ENCODE measurements around the gene MAPRE3.
"Not testable (repeated sequence)": the region's sequence is repeated elsewhere in the genome, so short reads cannot be mapped to it uniquely, and the experiment has no call there.

The MAPRE3 gene

DNA sequence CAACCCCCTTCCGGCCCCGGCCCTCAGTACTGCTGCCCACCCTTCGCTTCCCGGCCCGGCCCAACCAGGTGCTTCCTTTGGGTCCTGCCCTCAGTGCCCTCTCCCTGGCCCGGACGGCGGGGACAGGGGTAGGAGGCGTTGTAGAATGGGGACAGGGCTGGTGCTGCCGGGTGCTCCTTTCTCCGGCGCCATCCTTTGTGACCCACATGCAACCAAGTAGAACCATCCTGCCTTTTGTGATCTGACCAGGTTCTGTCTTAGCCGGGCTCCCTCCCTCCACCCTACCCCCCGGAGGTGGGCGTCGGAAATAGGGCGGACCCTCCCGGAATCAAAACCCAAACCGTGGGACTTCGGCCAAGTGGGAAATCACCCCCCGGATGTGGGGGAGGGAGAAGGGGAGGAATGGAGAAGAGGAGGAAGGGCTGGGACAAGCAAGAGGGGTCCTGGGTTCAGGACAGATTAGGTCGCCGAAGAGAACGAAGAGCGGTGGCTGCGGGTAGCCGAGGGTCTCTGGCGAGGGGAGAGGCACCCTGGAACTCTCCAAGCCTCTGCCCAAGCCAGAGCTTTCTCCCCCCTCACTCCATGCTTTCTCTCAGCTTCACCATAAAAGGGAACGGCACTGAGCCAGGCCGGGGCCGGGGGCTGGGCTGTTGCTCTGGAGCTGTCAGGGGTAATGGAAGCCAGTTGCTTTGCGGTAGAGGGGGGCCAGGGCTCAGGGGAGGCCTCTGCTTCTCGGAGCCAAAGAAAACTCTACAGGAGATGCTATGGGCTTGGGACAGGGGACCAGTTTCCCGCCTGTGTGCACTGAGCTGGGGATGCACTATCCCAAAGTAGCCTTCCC lies 101.8 kb downstream of the MAPRE3 start:
- FAIRE-seq: no peak

DNA sequence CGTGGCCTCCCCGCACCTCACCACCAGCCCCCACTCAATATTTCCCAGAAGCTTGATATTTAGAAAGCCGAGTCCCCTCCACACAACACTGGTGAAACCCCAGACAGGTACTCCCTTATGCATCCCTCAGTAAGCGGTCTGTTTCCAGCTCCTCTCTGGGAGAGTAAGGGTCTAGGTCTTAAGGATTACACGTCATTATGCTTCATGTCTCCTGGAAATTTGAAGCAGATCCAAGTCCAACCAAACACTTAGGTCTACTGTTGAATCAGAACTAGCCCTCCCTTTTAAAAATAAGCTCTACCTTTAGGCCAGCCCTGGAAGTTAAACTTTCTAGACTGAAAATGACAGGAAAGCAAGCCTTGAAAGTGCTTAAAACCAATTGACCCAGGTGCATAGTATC lies 102.5 kb downstream of the MAPRE3 start:
- FAIRE-seq: no peak

- no peak for FAIRE-seq
Observed at GRCh38 chr2:27073782-27074181, 103.3 kb downstream of the MAPRE3 start.

DNA sequence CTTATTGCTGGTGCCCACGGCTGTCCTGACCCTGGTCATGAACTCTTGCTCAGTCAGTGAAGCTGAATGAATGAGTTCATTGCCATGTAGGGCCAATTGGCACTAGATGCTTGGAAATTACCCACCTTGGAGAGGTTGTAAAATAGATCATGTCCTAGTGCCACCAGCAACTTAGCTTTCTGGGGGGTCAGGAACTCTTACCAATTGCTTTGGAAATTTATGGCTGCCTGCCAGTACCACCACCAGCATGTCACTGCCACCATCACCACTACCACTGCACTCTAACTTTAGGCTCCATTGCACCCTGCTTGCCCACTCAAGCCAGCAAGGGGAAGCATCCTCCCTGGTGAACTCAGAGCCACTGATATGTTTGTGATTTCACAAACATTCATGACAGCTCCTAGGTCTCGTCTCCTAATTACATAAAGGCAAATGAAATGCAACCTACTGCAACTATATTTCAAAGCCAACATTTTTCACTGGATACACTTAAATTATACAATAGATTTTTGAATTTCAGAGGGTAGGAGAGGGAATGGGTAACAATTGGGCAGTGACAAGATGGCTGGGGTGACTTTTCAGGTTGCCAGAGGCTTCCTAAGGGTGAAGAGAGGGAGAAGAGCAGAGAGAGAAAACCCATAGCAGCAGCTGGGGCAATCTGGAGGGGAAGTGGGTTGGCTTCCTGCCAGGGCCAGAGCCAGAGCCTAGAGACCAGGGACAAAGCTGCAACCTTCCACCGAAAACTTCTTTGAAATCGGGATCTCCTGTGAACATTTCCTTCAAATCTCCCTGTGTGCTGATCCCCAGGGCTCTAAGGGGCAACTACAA lies 104.5 kb downstream of the MAPRE3 start:
- no peak for FAIRE-seq

GRCh38 chr2:27075566-27075871 lies 105.1 kb downstream of the MAPRE3 start:
- FAIRE-seq: not testable (repeated sequence)

- FAIRE-seq: no peak
Observed at GRCh38 chr2:27076323-27076722, 105.9 kb downstream of the MAPRE3 start.
